Measurements from ENCODE around the gene ZC3H18.
A peak's percentile ranks its signal among the peaks of the same experiment; 100 is the strongest.
"Not testable (repeated sequence)": the region's sequence is repeated elsewhere in the genome, so short reads cannot be mapped to it uniquely, and the experiment has no call there.

ZC3H18 gene

GRCh38 chr16:88656291-88656980 is 86.2 kb downstream of the ZC3H18 start:
- peak; percentile 4 for DNase-seq

- no peak for DNase-seq
These were observed 87.2 kb downstream of the ZC3H18 start for GRCh38 chr16:88657371-88657770.

GRCh38 chr16:88658714-88659113 is 88.5 kb downstream of the ZC3H18 start:
- no peak for DNase-seq

- DNase-seq = no peak
These were observed 89.0 kb downstream of the ZC3H18 start for GRCh38 chr16:88659160-88659559.

GRCh38 chr16:88661468-88661867 is 91.3 kb downstream of the ZC3H18 start:
- no peak for DNase-seq

- DNase-seq = no peak
These were observed 92.1 kb downstream of the ZC3H18 start for GRCh38 chr16:88662222-88662842.

GRCh38 chr16:88662843-88663606 is 92.8 kb downstream of the ZC3H18 start, which contains the start of gene MVD:
Gene MVD, minus strand, starts transcription at chr16:88663091. Its CDS starts 11 bp downstream, at chr16:88663080.
- DNase-seq = peak; percentile 92

- DNase-seq = no peak
These were observed 94.9 kb downstream of the ZC3H18 start for GRCh38 chr16:88665148-88665547.

GRCh38 chr16:88665570-88665969 is 95.4 kb downstream of the ZC3H18 start:
- DNase-seq = no peak

GRCh38 chr16:88667461-88667860 is 97.3 kb downstream of the ZC3H18 start:
- DNase-seq = no peak

- DNase-seq = not testable (repeated sequence)
These were observed 99.3 kb downstream of the ZC3H18 start for GRCh38 chr16:88669493-88669892.

- no peak for DNase-seq
These were observed 99.8 kb downstream of the ZC3H18 start for GRCh38 chr16:88669980-88670379.

GRCh38 chr16:88671806-88672205 is 101.6 kb downstream of the ZC3H18 start:
- DNase-seq = no peak

GRCh38 chr16:88672776-88673175 is 102.6 kb downstream of the ZC3H18 start:
- DNase-seq = no peak

- DNase-seq = no peak
These were observed 103.6 kb downstream of the ZC3H18 start for GRCh38 chr16:88673716-88674379.

GRCh38 chr16:88676502-88677242 is 106.5 kb downstream of the ZC3H18 start:
- no peak for DNase-seq

- no peak for DNase-seq
These were observed 107.5 kb downstream of the ZC3H18 start for GRCh38 chr16:88677721-88678120.

- no peak for DNase-seq
These were observed 108.2 kb downstream of the ZC3H18 start for GRCh38 chr16:88678224-88678979.

- DNase-seq = no peak
These were observed 110.4 kb downstream of the ZC3H18 start for GRCh38 chr16:88680554-88681083.

- no peak for DNase-seq
These were observed 111.0 kb downstream of the ZC3H18 start for GRCh38 chr16:88681084-88681680.

Data from kidney glomerular epithelial cell (primary cell).